Stimulated activated CD4-positive, alpha-beta T cell treated with anti-CD3 and anti-CD28 coated beads, Interleukin-15, amount 100 ng/mL, for 48 hours (primary cell): ENCODE results near the gene WDR27.
"Not testable (repeated sequence)": the region's sequence is repeated elsewhere in the genome, so short reads cannot be mapped to it uniquely, and the experiment has no call there.

Experiments used
- DNase-seq, 2 donors: peaks; one replicate each; pipeline ENCODE4 v3.0.0-alpha.2; 2020; ENCODE audit warnings: low read depth in 2 of 2

WDR27 gene

DNA sequence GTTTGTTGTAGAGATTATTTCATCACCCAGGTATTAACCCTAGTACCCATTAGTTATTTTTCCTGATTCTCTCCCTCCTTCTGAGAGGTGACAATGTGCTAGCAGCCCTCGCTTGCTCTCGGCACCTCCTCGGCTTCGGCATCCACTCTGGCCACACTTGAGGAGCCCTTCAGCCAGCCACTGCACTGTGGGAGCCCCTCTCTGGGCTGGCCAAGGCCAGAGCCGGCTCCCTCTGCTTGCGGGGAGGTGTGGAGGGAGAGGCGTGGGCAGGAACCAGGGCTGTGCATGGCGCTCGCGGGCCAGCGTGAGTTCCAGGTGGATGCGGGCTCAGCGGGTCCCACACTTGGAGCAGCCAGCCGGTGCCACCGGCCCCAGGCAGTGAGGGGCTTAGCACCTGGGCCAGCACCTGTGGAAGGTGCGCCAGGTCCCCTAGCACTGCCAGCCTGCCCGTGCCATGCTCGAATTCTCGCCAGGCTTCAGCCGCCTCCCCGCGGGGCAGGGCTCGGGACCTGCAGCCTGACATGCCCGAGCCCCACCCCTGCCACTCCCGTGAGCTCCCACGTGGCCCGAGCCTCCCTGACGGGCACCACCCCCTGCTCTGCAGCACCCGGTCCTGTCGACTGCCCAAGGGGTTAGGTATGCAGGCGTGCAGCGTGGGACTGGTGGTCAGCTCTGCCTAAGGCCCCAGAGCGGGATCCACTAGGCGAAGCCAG, 221.9 kb downstream of the WDR27 start:
- no peak for DNase-seq

DNA sequence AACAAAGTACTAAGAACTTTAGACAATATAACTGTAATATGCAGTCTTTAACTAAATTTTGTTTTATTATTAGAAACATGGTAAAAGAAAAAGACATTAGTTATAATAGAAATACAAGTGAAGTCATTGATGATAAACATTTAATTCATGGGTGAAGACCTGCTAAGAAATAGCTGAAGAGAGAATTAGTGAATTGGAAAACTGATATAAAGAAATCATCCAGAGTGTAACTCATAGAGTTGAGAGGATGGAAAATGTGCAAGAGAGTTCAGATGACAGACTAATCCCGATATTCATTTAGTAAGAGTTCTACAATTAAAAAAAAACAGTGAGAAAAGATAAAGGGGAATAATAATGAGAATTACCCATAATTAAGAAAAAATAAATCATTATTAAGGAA, 227.5 kb downstream of the WDR27 start:
- no peak for DNase-seq

DNA sequence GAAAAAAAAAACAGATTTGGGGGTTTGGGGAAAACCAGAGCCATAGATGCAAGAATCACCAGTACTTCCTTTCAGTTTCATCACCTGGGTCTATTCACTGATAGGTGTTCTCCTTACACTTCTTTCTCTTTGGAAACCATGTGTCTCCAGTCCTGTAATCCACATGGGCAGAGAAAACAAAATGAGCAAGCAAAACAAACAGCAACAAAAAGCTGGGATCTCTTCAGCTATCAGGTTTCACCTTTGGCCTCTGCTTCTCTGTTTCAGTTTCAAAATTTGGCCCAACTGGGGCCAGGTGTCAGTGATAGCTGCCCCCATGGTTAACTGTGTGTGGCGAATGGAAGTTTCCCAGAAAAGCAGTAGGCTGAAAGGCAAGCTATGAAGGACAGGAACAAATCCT, 228.2 kb downstream of the WDR27 start:
- DNase-seq: no peak

DNA sequence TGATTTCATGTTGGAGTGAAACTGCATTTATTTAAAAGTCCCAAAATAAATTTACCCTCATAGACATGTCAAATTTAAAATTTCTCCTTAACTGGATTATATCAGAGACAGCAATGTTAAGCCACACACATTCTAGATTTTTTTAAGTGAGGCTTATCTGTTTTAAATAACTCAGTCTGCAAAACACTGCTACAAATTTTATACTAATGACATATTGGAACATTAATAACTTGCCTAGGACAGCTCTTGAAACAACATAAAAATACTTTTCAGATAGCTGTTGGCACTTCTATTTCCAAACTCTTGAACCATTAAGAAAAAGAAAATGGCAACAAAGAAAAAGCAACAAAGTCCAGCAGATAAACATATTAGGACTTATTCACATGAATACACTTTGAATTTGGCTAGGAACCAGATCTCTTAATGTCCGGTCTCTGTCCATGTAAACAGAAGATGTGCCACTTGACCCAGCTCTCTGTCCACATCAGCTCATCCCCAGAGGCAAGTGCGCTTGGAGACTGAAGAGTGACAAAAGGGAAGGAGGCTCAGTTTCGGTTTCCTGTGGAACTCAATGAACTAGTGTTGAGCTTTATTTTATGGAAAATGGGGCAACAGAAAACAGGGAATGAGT, 228.9 kb downstream of the WDR27 start:
- DNase-seq: no peak

DNA sequence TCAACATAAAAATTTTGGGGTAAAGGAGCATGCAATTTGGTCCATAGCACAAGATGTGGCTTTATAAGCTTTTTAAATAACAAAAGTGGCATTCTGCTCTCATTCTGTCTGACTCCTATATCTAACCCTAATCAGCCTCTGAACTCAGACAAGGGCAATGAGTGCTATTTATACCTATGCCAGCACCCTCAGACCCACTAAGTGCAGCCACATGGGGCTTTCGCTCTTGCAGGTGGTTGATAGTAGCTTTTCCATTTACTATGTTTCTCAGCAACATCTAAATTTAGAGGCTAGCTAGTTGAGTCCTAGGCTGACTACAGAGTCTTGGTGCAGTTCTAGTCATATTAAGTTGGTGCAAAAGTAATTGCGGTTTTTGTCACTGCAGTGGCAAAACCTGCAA, 231.0 kb downstream of the WDR27 start:
- DNase-seq: no peak

DNA sequence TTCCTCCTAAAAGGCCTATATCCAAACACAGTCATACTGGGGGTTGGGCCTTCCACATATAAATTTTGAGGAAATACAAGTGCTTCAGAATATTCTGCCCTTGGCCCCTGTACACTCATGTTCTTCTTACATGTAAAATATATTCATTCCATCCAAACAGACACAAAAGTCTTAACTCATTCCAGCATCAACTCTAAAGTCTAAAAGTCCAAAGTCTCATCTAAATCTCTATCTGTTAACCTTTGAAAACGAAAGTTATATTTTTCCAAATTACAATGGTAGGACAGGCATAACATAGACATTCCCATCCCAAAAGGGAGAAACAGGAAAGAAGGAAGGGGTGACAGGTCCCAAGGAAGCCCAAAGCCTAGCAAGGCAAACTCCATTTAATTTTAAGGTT, 232.8 kb downstream of the WDR27 start:
- no peak for DNase-seq

DNA sequence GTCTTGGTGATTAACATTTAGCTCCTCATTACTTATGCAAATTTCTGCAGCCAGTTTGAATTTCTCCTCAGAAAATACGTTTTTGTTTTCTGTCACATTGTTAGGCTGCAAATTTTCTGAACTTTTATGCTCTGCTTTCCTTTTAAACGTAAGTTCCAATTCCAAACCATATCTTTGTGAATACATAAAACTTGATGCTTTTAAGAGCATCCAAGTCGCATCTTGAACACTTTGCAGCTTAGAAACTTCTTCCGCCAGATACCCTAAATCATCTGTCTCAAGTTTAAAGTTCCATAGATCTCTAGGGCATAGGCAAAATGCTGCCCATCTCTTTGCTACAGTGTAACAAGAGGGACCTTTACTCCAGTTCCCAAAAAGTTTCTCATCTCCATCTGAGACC, 234.1 kb downstream of the WDR27 start:
- DNase-seq: not testable (repeated sequence)

DNA sequence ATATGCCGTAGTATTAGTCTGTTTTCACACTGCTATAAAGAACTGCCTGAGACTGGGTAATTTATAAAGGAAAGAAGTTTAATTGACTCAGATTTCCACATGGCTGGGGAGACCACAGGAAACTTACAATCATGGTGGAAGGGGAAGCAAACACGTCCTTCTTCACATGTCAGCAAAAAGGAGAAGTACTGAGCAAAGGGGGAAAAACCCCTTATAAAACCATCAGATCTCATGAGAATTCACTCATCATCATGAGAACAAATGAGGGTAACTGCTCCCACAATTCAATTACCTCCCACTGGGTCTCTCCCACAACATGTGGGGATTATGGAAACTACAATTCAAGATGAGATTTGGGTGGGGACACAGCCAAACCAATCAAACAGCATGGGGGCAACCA, 235.6 kb downstream of the WDR27 start:
- DNase-seq: not testable (repeated sequence)

DNA sequence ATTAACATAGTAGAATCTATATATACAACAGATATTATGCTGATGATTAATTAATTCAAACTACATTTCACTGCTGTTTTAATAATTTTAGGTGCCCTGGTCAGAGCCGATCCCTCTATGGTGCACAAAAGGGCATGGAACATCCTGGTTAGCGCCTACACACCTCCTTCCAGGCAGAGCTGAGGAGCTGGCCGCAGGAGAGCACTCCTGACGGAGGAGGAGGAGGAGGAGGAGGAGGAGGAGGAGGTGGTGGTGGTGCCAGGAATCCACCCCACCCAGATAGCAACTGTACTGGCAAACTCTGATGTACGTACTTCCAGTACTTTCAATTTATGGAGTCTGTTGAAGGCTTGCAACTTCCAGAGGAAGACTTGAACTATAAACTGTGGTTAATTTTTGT, 244.1 kb downstream of the WDR27 start:
- no peak for DNase-seq

DNA sequence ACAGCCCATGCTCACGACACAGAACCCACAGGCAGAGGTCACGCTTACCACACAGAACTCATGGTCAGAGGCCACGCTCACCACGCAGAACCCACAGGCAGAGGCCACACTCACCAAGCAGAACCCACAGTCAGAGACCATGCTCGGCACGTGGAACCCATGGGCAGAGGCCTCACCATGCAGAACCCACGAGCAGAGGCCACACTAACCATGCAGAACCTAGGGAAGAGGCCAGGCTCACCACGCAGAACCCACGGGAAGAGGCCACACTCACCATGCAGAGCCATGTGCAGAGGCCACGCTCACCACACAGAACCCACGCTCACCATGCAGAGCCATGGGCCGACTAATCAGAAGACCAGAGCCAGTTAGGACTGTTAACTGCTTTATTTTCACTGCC, 245.0 kb downstream of the WDR27 start:
- DNase-seq: no peak

DNA sequence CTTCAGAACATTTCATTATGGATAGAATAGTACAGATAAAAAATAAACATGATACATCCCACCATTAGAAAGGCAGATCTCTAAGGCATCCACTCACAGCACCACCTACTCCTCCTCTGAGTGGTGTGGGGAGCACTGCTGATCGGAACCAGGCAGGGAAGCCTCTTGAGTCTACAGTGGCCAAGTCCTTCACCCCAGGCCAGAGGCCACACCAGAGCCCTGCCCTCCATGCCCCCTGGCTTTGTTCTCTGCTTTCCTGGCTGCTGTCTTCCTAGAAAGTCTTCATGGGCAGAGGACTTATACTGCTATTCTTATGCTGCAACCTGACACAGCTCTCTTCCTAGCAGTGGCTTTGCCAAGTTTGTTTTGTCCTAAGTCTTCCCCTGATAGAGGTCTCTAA, 246.4 kb downstream of the WDR27 start:
- DNase-seq: no peak

DNA sequence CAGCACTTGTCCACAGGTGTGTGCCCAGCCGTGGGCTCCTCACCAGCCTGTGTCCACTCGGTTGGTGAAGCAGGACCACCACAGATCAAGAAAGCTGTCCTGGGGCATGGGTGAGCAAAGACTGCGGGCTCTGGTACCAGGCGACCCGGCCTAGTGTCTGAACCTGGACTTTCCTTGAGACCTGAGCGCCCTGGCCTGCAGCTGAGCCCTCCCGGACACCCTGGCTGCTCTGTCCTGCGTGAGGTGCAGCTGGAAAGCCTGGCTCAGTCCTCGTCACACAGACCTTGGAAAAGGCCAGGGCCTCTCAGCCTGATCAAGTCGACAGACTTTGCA, 247.0 kb downstream of the WDR27 start:
- no peak for DNase-seq

DNA sequence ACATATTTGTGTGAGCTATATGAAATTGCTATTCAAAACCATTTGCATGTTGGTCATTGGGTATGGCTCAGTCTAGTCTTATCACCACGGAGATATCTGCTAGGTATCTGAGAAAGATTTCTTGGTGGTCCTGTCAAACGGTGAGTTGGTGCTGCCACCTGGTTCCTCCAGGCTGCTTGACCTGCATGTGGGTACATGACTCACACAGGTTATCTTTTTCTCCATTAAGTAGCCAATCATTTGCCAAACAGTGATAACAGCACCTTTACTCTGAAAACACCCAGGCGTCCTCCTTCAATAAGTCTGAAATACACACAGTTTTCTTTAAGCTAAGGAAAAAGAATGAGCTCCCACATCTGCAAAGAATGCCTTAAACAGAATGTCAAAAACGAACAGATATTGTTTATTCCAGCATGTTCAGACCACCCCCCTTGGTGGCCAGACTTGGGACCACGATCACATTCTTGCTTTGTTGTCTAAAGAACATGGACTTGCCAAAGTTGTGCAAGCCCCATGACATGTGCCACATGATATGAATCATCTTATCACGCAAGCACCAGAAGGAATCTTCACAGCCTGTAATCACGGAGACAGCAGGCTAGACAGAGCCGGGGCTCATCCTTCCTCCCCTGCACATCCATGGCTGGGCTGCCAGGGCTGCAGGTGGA, 247.5 kb downstream of the WDR27 start:
- DNase-seq: no peak

DNA sequence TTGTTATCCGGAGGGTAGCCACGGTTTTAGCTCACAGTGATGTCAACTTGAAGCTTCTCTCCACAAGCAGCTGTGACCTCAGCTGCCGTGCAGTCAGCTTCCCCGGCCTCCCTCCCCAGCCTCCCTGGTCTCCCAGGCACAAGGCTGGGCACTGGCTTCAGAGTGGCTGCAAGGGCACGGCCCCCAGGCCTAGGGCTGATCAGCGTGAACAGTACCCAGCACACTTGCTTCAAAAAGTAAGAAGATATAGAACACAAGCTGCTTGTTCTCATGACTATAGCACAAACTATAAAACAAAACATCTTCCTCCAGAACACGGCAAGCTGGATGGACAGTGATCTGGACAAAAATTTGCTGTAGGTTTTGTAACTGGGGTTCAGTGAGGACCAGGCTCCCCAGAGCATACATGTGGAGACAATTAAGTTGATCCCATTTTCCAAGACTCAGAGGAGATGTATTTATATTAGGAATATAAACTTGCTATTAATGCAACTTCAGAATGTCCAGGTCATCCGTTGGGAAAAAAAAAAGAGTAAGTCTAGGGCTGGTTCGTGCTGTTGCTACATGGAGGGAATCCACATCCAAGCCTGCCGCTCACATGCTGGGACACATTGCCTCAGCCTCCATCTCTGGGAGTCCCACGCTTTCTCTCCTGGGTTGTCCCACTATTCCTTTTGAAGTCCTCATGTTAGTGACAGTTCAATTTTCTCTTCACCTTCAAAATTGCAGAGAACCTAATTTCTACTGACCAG, 248.8 kb downstream of the WDR27 start:
- no peak for DNase-seq

DNA sequence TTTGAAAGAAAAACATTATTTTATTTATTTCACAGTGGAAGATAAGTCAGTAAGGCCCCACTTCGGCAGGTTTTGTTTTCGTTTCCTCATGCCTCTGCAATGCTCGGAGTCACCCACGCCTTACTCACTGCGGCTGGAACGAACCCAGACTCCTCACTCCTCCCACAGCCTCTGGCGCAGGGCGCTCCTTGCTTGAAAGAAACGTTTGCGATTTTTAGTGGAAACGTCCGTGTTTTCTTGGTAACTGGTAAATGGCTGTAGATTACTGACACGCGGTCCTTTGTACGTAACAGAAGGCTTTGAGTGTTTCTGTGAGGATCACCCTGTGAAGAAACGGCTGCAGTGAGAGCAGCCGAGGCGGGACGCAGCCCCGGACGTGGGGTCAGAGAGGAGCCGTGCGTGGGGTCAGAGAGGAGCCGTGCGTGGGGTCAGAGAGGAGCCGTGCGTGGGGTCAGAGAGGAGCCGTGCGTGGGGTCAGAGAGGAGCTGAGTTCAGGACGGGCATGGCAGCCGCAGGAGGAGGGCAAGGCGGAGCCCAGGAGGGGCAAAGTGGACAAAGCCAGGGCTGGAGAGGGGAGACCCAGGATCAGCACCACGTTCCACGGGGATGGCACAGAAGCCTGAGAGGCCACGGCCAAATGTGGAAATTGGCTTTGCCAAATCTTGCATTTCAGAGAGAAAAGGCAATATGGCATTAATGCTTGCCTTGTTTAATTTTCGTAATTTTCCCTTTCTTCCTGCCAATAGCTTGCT, 249.5 kb downstream of the WDR27 start:
- DNase-seq: no peak

DNA sequence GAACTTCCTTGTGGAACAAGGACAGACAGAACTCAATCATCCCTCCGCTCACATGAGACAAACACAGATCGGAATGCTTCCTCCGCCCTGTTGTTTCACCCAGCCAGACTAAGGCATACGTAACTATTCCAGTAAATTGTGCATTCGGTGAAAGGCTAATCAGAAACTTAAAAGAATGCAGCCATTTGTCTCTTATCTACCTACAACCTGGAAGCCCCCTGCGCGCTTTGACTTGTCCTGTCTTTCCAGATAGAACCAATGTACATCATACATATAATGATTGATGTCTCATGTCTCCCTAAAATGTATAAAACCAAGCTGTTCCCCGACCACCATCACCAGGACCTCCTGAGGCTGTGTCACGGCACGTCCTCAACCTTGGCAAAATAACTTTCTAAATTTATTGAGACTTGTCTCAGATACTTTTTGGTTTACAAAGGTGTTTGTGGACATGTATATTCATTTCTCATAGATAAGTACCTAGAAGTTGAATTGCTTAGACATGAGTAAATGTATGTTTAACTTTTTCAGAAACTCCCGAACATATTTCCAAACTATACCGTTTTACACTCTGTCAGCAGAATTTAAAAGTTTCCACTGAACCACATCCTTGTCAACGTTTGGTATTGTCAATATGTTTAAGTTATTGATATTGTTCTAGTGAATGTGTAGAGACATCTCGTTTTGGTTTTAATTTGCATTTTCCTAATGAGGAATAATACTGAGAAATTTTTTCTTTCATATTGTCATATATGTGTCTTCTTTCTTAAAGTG, 250.6 kb downstream of the WDR27 start:
- no peak for DNase-seq

DNA sequence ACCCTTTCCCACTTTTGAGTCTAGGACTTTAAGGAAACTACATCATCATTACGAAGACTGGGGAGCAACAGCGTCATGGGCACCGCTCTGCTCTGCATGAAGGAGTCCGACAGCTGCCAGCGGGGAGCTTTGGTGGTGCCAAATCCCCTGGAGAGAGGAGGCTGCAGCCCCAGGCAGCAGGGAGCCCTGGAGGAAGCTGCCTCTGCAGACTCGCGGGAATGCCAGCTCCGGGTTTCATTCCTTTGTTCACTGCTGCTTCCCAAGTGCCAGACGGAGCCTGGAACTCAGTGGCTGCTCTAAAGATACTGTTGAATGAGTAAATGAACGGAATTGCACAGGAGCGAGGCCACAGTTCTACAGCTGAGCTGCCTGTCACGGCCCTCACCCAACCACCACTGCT, 251.7 kb downstream of the WDR27 start:
- DNase-seq: no peak

DNA sequence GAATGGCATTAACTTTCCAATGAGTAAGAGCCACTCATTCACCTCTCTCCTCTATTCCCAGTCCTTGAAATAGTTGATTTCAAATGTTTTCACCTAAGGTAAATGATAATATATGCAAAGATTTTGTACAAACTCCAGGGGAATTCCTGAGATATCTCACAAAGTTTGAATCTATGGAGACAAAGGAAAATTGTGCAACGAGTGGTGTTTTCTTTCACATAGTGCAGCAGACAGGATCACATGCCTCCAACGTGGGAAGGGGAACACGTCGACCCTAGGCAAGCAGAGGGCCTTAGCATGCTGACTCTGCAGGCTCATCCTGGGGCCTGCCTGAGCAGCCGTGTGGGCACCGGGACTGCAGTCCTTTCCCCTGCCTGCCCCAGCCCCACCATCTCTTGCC, 252.6 kb downstream of the WDR27 start:
- DNase-seq: no peak

DNA sequence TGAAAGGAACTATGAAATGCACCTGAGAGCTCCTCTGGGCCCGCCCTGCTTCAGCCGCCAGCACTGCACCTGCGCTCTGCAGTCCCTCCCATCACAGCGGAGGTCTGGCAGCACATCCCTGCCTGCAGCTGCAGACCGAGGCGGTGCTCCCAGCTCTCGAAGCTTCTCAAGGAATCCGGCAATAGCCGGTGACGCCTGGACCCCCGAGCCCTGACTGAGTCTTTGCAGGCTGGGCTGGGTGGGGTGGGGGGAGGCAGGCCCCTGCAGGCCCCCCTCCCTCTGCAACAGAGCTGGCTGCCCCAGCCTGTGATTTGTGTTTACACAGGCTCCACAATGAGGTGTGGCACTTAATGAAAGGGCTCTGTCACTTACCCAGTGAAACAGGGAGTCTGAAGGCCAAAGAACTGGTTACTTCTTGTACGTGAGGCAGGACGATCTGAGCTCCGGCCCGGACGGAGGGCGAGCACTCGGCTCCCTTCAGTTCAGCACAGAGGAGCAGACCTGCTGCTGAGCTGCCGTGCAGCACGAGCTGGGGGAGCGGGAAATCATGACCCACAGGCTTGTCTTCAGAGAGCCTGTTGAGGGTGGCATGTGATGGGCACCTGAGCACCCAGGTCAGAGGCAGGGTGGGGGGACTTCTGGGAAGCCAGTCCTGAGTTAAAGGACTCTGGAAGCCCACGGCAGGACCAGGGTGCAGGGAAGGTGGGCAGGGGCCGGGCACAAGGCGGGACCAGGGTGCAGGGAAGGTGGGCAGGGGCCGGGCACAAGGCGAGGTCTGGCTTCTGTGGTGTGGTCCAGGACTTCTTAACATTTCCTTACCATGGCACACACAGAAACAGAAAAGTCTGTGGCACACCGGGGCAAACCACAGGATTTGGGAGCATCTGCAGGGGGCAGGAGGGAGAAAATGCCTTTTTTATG, 255.9 kb downstream of the WDR27 start:
- no peak for DNase-seq

DNA sequence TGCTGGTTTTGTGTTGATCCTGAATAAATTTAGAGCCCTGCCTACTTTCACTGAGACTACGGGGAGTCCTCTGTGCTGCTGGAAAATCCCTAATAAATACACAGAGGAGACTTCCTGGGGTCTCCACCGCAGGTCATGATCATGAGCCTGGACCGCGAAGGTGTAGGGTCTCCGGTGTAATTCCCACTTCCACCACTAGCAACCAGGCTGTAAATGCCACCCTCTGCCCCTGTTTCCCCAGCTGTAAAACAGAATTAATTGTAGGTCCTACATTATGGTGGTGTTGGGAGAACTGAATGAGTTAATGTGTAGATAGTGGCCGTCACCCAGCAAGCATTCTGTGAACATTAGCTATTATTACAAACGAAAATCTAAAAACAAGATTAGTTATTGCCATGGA, 256.6 kb downstream of the WDR27 start:
- DNase-seq: no peak
